Measurements from ENCODE around the gene ESYT3. TPM values are rescaled to one million over a fixed set of nuclear protein-coding genes. Genes with fewer than 3 reads are reported as not detected.

Gene ESYT3
- total RNA-seq, 6 donors from 2014 or later = 45.9 to 93.3 (median 54.6) TPM

- DNase-seq (peak in 1 of 2 donors; percentile 8), ATAC-seq (ENCODE audit: low FRiP score in 2 of 2) (no peak)
- Histone ChIP-seq H3K36me3 (peaks cover 0 to 32% (median 23%) of the 10 kb centered on the region in 4 donors), H3K4me1 (peaks cover 0 to 7% (median 0%) of the 10 kb centered on the region in 4 donors), H3K27ac (no peak overlapping the region), H3K4me3 (no peak overlapping the region), H3K27me3 (no peaks in the 10 kb centered on the region), H3K9me3 (no peaks in the 10 kb centered on the region)
- TF ChIP-seq CTCF (IDR thresholded peaks at IDR 0.05) (no peak), EP300 (IDR thresholded peaks at IDR 0.05) (no peak), POLR2AphosphoS5 (IDR thresholded peaks at IDR 0.05) (no peak), POLR2A (IDR thresholded peaks at IDR 0.05) (no peak)
- WGBS, 2 donors = 82 to 89% methylated on average over 8 to 13 of the region's 13 CpGs
Observed at GRCh38 chr3:138456961-138457862, 22.8 kb downstream of the ESYT3 start.

- H3K27me3 ChIP-seq = no peaks in the 10 kb centered on the region
- H3K4me1 ChIP-seq = peaks cover 0 to 7% (median 0%) of the 10 kb centered on the region in 4 donors
- no peaks in the 10 kb centered on the region for H3K9me3 ChIP-seq
- WGBS, 2 donors = 83 to 86% methylated on average over 11 of the region's 11 CpGs
- no peak for TF ChIP-seq CTCF (IDR thresholded peaks at IDR 0.05)
- no peak for TF ChIP-seq POLR2AphosphoS5 (IDR thresholded peaks at IDR 0.05)
- no peak for TF ChIP-seq EP300 (IDR thresholded peaks at IDR 0.05)
- no peak for TF ChIP-seq POLR2A (IDR thresholded peaks at IDR 0.05)
- ATAC-seq (ENCODE audit: low FRiP score in 2 of 2) = no peak
- no peak overlapping the region for H3K4me3 ChIP-seq
- peak; percentile 12 to 47 for DNase-seq
- H3K27ac ChIP-seq = no peak overlapping the region
- peaks cover 0 to 32% (median 23%) of the 10 kb centered on the region in 4 donors for H3K36me3 ChIP-seq
Observed at GRCh38 chr3:138457863-138458735, 23.7 kb downstream of the ESYT3 start.

GRCh38 chr3:138458774-138459499 lies 24.5 kb downstream of the ESYT3 start:
- TF ChIP-seq POLR2A (IDR thresholded peaks at IDR 0.05) (no peak), EP300 (IDR thresholded peaks at IDR 0.05) (no peak), CTCF (IDR thresholded peaks at IDR 0.05) (no peak), POLR2AphosphoS5 (IDR thresholded peaks at IDR 0.05) (no peak)
- no peak overlapping the region for H3K27ac ChIP-seq
- H3K36me3 ChIP-seq = peaks cover 0 to 33% (median 25%) of the 10 kb centered on the region in 4 donors
- peak in 1 of 2 donors; percentile 15 for DNase-seq
- peaks cover 0 to 7% (median 0%) of the 10 kb centered on the region in 4 donors for H3K4me1 ChIP-seq
- ATAC-seq (ENCODE audit: low FRiP score in 2 of 2) = no peak
- H3K4me3 ChIP-seq = no peak overlapping the region
- no peaks in the 10 kb centered on the region for H3K9me3 ChIP-seq
- no peaks in the 10 kb centered on the region for H3K27me3 ChIP-seq
- WGBS, 2 donors = 79 to 83% methylated on average over 6 to 8 of the region's 9 CpGs

- Histone ChIP-seq H3K4me3 (no peak overlapping the region), H3K36me3 (peaks cover 0 to 43% (median 27%) of the 10 kb centered on the region in 4 donors), H3K9me3 (no peaks in the 10 kb centered on the region), H3K27me3 (no peaks in the 10 kb centered on the region), H3K4me1 (peaks cover 0 to 7% (median 0%) of the 10 kb centered on the region in 4 donors), H3K27ac (no peak overlapping the region)
- TF ChIP-seq CTCF (IDR thresholded peaks at IDR 0.05) (no peak), POLR2AphosphoS5 (IDR thresholded peaks at IDR 0.05) (no peak), POLR2A (IDR thresholded peaks at IDR 0.05) (no peak), EP300 (IDR thresholded peaks at IDR 0.05) (no peak)
- 66 to 88% methylated on average over 4 to 12 of the region's 15 CpGs for WGBS, 2 donors
- ATAC-seq (ENCODE audit: low FRiP score in 2 of 2) (no peak), DNase-seq (peak; percentile 18 to 66)
Observed at GRCh38 chr3:138459619-138460535, 25.5 kb downstream of the ESYT3 start.

All from upper lobe of left lung (tissue), 6 donors.